Loucy (cell line): ENCODE measurements around the gene CNTNAP2.

Source experiments
- EZH2phosphoT487 ChIP-seq: fragments of 200-600 bp; IDR thresholded peaks from 2 replicates; pipeline ENCODE4 v1.6.1; 2018; ENCODE audit warnings: antibody characterized with exemption, mild to moderate bottlenecking, moderate library complexity, borderline replicate concordance
- TF ChIP-seq, protein P1 (sequence below): fragments of 200-600 bp; sonication (generic); conservative IDR thresholded peaks from 2 replicates; pipeline ENCODE4 v1.5.1; 2014; ENCODE audit warnings: mild to moderate bottlenecking, antibody characterized with exemption, low read length

DNA sequence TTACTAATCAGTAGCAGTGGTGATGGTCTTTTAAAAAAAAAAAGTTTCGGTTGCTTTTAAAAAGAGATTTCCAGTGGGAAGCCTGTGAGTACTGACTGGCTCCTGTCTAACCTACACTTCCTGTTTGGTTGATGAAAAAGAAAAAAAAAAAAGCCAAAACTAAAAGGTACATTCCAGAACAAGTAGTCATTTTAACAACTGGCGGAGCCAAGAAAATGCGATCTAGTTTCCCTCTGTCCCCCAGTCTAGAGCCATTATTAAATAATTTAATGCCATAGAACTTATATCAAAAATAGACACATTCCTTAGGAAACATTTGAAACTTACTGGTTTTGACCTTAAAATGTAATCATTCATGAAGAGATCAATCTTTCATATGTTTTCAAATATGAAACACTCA, 2219.8 kb downstream of the CNTNAP2 start:
- TF ChIP-seq, protein P1, sequence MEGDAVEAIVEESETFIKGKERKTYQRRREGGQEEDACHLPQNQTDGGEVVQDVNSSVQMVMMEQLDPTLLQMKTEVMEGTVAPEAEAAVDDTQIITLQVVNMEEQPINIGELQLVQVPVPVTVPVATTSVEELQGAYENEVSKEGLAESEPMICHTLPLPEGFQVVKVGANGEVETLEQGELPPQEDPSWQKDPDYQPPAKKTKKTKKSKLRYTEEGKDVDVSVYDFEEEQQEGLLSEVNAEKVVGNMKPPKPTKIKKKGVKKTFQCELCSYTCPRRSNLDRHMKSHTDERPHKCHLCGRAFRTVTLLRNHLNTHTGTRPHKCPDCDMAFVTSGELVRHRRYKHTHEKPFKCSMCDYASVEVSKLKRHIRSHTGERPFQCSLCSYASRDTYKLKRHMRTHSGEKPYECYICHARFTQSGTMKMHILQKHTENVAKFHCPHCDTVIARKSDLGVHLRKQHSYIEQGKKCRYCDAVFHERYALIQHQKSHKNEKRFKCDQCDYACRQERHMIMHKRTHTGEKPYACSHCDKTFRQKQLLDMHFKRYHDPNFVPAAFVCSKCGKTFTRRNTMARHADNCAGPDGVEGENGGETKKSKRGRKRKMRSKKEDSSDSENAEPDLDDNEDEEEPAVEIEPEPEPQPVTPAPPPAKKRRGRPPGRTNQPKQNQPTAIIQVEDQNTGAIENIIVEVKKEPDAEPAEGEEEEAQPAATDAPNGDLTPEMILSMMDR: no peak
- TF ChIP-seq EZH2phosphoT487: no peak
